ENCODE results near the gene PNLIPRP3.

DNA sequence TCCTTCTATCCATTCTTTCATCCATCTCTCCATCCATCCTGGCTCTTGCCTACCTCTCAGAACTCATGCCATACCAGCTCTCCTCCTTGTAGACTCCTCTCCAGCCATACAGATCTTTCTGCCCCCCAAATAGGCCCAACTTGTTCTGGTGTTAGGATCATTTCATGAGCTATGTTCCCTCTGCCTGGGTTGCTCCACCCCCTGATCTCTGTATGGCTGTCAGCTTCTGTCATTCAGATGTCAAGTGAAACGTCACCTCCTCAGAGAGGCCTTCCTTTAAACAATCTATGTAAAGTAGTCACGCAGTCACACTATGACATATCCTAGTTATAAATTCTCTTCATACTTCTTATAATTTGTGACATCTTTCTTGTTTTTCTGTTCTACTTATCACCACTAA is 42.3 kb upstream of the PNLIPRP3 start:
- TF ChIP-seq HOXA7 (CRISPR knock-in tag; IDR thresholded peaks at IDR 0.05; ENCODE audit: borderline replicate concordance), result no peak
- TF ChIP-seq, protein P1, sequence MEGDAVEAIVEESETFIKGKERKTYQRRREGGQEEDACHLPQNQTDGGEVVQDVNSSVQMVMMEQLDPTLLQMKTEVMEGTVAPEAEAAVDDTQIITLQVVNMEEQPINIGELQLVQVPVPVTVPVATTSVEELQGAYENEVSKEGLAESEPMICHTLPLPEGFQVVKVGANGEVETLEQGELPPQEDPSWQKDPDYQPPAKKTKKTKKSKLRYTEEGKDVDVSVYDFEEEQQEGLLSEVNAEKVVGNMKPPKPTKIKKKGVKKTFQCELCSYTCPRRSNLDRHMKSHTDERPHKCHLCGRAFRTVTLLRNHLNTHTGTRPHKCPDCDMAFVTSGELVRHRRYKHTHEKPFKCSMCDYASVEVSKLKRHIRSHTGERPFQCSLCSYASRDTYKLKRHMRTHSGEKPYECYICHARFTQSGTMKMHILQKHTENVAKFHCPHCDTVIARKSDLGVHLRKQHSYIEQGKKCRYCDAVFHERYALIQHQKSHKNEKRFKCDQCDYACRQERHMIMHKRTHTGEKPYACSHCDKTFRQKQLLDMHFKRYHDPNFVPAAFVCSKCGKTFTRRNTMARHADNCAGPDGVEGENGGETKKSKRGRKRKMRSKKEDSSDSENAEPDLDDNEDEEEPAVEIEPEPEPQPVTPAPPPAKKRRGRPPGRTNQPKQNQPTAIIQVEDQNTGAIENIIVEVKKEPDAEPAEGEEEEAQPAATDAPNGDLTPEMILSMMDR (tag by site-specific recombination; IDR thresholded peaks at IDR 0.05), result no peak
- TF ChIP-seq ZNF202 (tag by site-specific recombination; IDR thresholded peaks at IDR 0.05; ENCODE audit: borderline replicate concordance), result no peak
- TF ChIP-seq GLI4 (tag by site-specific recombination; IDR thresholded peaks at IDR 0.05), result no peak
- TF ChIP-seq, protein P2, sequence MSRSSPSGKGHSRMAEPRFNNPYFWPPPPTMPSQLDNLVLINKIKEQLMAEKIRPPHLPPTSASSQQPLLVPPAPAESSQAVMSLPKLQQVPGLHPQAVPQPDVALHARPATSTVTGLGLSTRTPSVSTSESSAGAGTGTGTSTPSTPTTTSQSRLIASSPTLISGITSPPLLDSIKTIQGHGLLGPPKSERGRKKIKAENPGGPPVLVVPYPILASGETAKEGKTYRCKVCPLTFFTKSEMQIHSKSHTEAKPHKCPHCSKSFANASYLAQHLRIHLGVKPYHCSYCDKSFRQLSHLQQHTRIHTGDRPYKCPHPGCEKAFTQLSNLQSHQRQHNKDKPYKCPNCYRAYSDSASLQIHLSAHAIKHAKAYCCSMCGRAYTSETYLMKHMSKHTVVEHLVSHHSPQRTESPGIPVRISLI (tag by site-specific recombination; IDR thresholded peaks at IDR 0.05), result no peak
- TF ChIP-seq, protein P3, sequence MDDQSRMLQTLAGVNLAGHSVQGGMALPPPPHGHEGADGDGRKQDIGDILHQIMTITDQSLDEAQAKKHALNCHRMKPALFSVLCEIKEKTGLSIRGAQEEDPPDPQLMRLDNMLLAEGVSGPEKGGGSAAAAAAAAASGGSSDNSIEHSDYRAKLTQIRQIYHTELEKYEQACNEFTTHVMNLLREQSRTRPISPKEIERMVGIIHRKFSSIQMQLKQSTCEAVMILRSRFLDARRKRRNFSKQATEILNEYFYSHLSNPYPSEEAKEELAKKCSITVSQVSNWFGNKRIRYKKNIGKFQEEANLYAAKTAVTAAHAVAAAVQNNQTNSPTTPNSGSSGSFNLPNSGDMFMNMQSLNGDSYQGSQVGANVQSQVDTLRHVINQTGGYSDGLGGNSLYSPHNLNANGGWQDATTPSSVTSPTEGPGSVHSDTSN (CRISPR knock-in tag; IDR thresholded peaks at IDR 0.05), result no peak
- no peak for TF ChIP-seq OSR2 (tag by site-specific recombination; IDR thresholded peaks at IDR 0.05)
- no peak for TF ChIP-seq ZBTB20 (tag by site-specific recombination; IDR thresholded peaks at IDR 0.05)
- TF ChIP-seq, protein P4, sequence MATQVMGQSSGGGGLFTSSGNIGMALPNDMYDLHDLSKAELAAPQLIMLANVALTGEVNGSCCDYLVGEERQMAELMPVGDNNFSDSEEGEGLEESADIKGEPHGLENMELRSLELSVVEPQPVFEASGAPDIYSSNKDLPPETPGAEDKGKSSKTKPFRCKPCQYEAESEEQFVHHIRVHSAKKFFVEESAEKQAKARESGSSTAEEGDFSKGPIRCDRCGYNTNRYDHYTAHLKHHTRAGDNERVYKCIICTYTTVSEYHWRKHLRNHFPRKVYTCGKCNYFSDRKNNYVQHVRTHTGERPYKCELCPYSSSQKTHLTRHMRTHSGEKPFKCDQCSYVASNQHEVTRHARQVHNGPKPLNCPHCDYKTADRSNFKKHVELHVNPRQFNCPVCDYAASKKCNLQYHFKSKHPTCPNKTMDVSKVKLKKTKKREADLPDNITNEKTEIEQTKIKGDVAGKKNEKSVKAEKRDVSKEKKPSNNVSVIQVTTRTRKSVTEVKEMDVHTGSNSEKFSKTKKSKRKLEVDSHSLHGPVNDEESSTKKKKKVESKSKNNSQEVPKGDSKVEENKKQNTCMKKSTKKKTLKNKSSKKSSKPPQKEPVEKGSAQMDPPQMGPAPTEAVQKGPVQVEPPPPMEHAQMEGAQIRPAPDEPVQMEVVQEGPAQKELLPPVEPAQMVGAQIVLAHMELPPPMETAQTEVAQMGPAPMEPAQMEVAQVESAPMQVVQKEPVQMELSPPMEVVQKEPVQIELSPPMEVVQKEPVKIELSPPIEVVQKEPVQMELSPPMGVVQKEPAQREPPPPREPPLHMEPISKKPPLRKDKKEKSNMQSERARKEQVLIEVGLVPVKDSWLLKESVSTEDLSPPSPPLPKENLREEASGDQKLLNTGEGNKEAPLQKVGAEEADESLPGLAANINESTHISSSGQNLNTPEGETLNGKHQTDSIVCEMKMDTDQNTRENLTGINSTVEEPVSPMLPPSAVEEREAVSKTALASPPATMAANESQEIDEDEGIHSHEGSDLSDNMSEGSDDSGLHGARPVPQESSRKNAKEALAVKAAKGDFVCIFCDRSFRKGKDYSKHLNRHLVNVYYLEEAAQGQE (tag by site-specific recombination; IDR thresholded peaks at IDR 0.05), result no peak
